Stimulated activated CD4-positive, alpha-beta T cell treated with anti-CD3 and anti-CD28 coated beads, Interleukin-4, amount 100 ng/mL, for 4 hours (primary cell): ENCODE data around the gene BBOX1.
"Not testable (repeated sequence)": the region's sequence is repeated elsewhere in the genome, so short reads cannot be mapped to it uniquely, and the experiment has no call there.

Experiments
- DNase-seq, 2 experiments: peaks; one replicate each; pipeline ENCODE4 v3.0.0-alpha.2; 2020

Gene BBOX1, protein sequence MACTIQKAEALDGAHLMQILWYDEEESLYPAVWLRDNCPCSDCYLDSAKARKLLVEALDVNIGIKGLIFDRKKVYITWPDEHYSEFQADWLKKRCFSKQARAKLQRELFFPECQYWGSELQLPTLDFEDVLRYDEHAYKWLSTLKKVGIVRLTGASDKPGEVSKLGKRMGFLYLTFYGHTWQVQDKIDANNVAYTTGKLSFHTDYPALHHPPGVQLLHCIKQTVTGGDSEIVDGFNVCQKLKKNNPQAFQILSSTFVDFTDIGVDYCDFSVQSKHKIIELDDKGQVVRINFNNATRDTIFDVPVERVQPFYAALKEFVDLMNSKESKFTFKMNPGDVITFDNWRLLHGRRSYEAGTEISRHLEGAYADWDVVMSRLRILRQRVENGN

DNA sequence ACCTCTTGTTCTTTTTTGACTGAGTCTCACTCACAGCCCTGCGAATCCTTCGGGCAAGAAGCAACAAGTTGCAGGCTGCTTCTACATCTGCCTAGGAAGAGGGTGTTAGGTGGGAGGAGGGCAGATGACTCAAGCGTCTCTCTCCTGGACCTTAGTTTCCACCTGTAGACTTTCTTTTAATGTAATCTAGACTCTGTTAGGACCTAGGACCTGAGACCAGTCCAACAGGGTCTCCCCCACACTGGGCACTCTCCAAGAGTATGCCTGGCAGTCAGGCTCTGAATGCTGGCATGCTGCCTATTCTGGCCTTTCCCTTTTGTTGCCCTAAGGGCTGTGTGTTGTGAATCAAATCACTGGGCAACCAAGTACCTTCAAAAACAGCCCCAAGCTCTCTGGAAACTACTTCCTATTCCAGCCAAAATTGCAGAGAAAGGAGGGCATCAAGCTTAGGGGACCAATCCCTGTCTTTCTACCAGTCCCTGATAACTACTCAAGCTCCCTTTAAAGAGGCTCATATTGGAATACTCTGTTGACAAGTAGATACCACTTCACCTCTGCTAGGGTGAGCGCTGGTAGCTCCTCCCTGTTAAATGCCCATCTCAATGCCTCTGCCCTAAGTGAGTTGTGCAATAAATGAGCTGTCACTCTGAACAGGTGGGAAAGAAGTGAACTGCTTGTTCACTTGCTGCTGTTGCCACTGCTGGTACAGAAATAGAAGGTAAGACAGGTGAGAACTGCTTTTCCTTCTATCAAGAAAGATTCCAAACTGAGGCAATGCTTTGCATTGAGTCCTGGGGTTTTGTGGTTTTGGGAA lies at the start of gene BBOX1:
BBOX1 (plus strand) TSS at position 514 of the 814 bp plus-strand sequence. CDS start 14,616 bp downstream, outside the sequence.
- no peak for DNase-seq

DNA sequence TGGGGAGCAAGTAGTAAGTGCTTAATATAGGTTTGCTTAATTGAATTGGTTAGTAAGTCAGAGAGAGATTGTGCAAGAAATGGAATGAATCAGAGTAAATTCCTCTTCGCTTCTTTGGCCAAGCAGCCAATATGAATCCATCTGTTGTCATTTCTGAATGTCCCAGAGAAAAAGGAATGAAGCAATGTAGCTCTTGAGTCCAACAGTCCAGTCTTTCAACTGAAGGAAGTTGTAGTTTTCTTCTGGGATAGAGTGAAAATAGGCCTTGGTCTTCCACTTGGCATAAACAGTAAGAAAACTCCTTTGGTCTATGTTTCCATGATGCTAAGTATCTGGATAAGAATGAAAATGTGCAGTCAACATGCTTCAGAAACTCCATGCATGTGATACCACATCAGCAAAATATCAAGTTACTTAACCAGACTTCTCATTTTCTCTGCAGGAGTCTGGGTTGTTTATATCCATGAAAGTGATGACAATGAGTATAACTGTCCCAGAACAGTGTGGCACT lies 48.5 kb upstream of the BBOX1 start:
- DNase-seq: no peak

DNA sequence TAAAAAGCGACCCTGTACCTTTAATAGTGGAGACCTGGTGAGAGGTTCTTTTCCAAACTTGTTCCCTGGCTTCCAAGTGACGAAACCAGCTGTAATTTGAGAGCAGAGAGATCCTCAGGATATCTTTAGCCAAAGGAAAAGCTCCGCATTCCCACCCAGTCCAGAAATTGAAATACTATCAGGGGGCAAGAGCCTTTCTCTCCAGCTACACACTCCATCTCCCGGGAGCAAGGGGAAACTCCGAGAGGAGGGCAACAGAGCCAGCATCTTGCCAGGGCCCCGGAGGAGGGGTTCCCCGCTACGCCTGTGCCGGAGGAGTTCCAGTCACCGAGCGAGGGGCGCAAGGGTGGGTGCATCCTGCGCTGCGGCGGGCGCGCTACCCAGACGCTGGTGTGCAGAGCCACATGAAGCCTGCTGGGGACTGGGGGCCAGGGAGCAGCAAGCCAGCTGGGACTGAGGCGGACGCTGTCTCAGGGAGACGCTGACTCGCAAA lies 46.6 kb upstream of the BBOX1 start, which contains the start of gene FIBIN:
FIBIN (plus strand) TSS at position 148 of the 493 bp plus-strand sequence. CDS start 415 bp downstream, outside the sequence.
- no peak for DNase-seq

DNA sequence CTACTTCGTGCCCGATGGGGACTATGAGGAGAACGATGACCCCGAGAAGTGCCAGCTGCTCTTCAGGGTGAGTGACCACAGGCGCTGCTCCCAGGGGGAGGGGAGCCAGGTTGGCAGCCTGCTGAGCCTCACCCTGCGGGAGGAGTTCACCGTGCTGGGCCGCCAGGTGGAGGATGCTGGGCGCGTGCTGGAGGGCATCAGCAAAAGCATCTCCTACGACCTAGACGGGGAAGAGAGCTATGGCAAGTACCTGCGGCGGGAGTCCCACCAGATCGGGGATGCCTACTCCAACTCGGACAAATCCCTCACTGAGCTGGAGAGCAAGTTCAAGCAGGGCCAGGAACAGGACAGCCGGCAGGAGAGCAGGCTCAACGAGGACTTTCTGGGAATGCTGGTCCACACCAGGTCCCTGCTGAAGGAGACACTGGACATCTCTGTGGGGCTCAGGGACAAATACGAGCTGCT lies 46.0 kb upstream of the BBOX1 start:
- no peak for DNase-seq

DNA sequence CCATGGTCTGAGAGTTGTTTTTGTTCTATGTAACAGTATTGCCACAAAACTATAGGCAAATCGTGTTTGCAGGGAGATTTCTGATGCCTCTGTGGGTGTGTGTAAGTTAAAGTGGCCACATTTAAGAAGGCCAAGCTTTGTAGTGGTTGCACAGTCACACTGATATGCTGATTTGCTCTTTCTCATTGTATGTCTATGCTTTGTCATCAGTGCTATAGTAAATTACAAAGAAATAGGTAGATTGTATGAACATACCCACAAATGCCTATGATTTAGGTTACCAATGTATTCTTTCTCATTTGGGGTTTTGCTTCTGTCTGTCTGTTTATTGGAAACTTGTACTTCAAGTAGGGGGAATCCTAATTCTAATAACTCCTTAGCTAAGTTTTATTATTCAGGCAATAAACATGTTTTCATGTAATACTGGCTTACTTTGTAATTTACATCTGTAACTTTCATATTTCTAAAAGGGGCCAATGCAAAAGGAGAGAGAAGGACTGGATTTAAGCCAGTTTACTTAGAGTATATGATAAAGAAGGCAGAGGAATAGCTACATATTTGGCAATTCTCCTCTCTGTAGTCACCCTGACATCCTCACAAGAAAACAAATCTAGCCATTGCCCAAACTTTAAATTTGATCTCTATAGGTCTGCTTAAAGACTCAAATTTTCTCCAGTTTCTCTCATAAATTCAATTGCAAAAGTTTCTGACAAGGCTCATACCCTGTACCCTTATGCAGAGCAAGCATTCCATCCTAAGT lies 44.7 kb upstream of the BBOX1 start:
- no peak for DNase-seq

DNA sequence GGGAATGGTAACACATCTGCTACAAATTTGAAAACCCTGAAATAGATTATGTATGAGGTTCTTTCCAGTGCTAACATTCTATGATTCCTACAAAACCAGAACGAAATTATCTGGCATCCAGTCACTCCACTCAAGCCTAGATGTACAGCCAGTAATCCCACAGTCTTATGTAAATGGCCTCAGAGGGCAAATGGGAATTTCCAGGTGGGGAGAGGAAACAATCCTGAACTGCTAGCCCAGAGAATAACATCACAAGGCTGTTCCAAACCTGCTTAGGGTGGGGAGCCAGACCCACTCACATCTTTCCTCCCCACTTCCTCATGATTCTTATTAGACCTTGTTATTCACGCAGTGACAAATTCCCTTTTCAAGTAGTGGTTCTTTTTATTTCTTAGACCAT lies 43.2 kb upstream of the BBOX1 start:
- no peak for DNase-seq

DNA sequence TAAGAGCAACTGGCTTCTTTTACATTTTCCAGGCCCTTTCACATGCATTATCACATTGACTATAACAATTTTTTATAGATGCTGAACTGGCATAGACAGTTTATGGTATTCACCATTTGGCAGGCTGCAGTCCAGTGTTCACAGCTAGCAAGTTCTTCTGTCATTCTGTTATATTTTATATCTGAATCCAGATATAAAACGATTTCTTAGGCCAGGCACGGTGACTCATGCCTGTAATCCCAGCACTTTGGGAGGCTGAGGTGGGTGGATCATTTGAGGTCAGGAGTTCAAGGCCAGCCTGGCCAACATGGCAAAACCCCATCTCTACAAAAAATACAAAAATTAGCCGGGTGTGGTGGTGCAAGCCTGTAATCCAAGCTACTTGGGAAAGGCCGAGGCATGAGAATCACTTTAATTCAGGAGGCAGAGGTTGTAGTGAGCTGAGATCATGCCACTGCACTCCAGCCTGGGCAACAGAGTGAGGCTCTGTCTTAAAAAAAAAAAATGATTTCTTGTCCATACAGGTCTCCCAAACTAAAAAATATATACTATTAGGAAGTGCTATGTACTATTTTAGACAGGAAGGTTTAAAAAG lies 39.4 kb upstream of the BBOX1 start:
- DNase-seq: not testable (repeated sequence)

DNA sequence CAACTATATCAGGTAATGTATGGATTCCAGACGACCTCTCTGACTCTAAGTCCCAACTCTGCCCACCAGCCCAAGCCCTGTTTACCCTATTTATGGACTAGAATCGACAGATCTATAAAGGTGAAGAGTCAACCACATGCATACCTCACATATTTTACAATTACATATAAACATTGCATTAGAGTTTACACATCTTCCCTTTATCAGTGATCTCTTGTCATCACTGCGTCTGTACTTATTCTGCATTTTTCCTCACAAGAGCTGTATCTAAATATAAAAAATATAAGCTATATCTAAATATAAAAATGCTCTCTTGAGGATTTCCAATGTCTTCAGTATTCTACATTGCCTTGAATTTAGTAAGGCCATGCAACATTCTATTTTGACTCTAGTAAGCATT lies 38.2 kb upstream of the BBOX1 start:
- no peak for DNase-seq

DNA sequence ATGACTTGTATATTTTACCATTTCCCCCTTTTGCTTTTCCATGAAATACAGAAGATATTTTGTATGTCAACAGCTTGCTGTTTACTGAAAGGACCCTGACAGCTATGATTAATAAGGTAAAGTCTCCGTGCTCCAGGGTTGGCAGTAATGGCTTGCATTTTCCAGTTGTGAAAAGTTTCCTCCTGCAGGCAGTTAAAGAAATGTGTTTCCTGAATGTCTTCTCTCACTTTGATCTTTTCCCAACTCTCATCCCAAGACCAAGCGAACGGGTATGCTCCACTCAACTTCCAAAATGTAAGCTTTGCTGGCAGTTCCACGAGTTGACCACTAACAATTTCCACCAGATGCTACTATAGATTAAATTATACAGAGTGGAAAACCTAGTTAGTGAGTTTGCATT lies 37.8 kb upstream of the BBOX1 start:
- DNase-seq: no peak

DNA sequence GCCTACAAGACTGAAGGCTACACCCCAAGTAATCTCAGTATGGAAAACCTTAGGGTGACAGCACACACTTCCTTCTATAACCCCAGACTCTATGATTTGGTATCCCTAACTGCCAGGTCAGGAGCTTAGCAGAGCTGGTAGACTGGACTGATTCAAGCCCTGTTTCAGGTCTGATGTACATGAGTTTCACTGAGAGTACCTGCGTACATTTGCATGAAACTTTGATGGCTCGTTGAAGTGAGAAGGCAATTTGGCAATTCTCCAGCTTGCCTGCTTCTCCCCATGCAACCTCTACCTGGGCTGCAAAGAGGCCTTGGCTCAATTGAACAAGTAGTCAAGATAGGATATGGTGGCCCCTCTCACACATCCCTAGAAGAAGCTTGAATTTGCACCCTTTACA lies 36.5 kb upstream of the BBOX1 start:
- no peak for DNase-seq

DNA sequence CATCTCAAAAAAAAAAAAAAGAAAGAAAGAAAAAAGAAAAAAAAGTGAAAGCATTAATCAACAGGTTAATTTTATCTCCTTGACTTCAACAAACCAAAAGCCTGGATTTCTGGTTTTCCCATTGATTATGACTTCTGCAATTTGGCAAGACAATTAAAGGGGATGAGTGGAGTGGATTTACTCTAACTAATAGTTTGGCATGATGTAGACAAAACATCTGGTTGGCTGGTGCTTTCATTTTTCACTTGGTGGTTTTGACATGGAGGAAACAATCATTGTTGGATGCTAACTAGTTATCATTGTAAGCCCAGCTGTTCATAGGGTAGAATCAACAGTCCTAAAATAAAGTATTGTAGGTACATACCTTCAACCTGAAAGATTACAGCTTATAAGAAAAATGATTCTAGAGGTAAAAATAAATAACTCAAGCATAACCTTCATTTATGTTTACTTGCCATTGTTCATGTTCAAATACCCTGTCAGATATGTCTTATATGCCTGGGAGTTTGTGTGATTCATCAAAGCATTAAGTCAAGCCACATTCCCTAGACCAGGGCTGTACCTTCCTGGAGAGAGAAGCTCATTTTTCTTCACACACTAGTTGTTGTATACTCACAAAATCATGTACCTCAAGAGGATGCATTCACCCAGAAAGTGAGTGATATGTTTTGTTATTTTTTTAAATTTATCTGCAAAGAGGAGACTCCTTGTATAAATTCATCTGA lies 31.6 kb upstream of the BBOX1 start:
- DNase-seq: no peak

DNA sequence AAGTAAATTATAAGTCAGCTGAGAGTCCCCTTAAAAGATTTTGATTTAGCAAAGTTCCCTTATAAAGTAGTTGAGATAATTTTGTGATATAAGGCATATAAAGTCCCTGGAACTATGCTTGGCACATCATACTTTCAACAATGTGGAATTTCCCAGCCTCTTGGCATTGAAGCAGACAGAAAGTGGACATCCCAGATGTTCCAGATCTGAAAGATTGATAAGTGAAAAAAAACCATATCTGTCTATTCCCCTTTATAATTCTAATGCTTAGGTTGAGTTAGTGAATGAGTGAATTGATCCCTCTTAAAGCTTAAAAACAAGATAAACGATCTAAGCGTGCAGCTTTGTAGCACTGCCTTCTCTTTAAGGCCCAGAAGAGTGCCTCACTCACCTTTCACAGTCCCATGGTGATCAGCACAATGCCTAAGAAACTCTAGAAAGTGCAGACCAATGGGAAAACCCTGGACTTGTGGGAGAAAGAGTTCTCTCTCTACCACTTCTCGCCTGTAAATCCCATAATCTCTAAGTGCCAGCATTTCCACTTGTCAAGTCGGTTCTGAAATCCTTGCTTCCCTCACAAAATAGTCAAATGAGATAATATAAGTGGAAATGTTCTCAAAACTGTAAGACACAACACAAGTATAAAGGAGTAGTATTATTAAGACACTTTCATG lies 28.9 kb upstream of the BBOX1 start:
- DNase-seq: no peak

DNA sequence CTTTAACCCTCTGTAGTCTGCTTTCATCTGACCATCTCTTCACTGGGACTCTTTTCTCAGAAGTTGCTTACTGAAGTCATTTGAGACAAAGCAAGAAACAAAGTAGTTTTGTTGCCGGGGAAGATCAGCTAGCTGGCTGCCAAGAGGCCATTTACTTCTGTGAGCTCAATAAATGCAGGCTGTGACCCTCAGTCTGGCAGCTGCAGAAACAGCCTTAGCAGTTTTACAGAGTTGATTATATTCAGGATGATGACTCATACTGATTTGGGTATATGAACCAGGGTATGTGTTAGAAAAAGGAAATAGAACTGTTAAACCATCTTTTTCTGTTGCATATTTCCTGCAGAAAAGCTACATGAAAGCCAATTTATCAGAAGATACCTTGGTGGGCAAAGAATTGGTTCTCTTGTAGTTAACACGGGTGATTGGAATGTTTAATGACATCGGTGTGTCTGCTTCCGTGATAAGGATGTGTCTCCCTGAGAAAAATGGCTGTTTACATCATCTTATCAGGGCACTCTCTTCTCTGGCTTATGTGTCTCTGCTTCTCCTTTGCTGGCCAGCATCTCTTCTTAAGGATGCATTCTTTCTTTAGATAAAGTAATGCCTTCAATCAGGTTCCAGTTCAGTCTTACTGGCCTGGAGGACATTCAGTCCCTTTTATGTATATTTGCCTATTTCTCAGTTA lies 28.2 kb upstream of the BBOX1 start:
- DNase-seq: no peak

DNA sequence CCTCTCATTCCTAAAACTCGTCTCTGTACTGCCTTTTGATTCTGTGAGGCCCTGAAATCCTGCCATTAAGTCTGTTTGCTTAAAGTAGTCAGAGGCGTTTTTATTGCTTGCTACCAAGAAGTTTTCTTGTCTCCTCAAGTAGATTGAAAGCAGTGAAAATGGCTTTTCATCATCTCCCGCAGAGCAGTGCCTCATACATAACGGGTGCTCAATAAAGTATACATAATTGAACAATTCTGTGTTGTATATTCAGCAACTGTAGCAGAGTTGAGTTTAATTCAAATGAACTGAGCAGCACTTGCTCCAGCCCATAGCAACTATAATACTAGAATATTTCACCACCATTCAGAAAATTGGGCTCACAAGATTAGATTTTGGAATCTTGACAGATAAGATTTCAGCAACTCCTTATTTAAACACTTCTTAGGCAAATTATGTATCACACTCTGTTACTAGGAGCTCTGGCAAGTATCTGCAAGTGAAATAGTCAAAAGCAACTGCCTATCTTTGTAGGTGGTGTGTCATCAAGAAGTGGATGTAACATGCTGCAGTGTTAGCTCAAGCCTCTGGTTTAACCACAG lies 26.7 kb upstream of the BBOX1 start:
- DNase-seq: no peak

DNA sequence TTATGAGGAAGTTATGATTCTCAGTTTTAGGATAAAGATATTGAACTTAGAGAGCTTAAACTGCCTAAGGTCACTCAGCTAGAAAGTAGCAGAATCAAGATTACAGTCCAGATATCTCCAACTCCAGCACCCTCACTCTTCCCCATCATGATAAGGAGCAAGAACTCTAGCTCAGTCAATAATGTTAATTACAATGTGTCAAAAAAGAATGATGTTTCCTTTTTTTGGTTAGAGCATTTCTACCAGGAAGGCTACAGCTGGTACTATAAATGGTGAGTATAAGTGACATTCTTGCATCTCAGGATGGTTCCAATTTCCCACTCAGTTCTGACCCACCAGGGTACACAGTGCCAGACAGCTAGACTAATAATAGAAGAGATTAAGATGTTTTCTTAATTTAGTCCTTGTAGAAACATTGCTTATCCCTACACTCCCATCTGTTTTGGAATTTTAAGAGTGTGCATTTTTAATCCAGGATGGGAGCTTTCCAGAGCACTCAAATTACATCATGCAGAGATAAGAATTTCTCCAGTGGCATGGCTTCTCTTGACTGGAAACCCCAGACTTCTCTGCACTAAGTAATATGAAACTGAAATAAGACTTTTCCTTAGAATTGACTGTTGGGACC lies 21.6 kb upstream of the BBOX1 start:
- no peak for DNase-seq

DNA sequence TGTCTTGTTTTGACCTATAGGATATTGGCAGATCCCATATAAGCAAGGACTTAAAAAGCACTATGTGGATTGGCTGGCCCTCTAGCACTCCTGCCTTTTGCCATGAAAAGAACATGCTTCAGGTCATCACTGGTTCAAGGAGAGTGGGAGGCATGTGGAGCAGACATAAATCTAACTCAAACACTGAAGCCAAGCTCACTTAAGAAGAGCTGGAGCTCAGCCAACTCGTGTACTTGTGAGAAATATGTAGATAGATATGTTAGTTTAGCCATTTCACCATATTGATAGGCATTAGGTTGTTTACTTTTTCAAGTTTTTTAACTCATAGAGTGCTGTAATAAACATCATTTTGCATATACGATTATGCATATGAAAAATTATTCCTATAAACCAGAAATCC lies 19.9 kb upstream of the BBOX1 start:
- DNase-seq: no peak

DNA sequence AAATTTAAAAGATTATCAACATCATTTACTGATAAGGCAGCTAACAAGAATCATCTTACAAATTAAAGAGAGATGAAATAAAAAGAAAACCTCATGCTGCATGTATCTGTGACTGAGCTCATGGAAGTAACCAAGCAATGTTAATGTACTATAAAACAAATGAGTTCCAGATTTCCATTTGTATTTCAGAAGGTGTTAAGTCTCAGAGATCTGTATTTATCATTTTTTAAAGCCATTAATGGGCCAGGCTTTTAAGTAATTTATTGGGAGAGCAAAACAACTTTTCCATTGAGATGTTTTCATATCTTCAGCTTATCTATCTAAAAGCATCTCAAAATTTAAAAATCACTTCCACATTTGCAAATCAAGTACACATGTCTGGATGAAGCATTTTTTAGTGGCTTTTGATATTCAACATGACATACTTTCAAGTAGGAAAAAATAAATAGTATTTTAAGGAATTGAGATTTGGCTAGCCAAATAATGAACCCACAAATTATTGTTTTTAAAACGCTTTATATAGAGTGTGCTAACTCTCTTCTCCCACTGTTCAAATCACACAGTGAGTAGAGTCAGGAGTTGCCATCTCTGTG lies 17.9 kb upstream of the BBOX1 start:
- no peak for DNase-seq

DNA sequence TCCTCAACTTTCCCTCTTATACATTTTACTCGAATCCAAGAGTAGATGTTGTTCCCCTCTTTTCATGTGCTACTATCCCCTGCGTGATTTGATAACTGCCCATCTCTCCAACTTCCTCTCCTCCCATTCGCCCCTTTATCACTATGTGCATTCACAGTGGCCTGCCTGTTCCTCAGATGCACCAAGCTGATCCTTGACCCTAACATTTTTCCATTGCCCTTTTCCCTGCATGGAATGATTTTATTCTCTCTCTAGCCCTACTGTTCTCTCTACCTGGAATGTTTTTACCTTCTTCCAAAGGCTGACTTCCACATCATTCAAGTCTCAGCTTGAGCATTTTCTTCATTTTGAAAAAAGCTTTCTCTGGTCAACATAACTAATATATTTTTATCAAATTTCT lies 15.8 kb upstream of the BBOX1 start:
- no peak for DNase-seq

DNA sequence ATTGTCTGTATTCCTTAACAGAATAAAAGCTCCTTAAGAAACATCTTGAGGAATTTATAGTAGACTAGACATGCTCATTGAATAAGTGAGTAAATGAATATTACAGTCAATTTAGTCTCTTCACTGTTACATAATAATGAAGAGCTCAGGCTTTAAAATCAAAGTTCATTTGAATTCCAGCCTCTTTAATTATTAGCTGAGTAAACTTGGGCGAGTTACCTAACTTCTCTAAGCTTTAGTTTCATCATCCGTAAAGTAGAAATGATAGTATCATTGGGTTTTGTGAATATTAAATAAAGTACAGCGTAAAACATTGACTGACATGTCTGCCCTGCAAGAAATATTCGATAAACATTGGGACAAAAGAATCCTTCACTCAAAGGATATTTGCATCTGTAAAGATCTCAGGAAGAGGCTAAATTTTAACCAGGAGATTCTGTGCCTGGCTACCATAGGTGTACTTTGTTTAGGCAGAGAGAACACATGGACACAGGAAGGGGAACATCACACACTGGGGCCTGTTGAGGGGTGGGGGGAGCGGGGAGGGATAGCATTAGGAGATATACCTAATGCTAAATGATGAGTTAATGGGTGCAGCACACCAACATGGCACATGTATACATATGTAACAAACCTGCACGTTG lies 15.2 kb upstream of the BBOX1 start:
- DNase-seq: no peak
